ENCODE results near the gene SLC22A23.

- TF ChIP-seq ZNF274 (IDR thresholded peaks at IDR 0.05; ENCODE audit: low read depth, low read length) (no peak), SUZ12 (IDR thresholded peaks at IDR 0.05; ENCODE audit: extremely low read depth, insufficient read depth, insufficient read length) (no peak)
Observed at GRCh38 chr6:3368685-3369084, 88.2 kb downstream of the SLC22A23 start.
